ENCODE measurements around the gene SLC35F1.

- TF ChIP-seq RNF2 (IDR thresholded peaks at IDR 0.05; ENCODE audit: borderline replicate concordance, low read depth) (no peak), CTCF (IDR thresholded peaks at IDR 0.05) (no peak), RCOR1 (IDR thresholded peaks at IDR 0.05; ENCODE audit: low read depth, low read length) (no peak), MAX (IDR thresholded peaks at IDR 0.05) (no peak), POLR2AphosphoS2 (conservative IDR thresholded peaks at IDR 0.05; ENCODE audit: low read length) (no peak), MAZ (IDR thresholded peaks at IDR 0.05; ENCODE audit: borderline replicate concordance, low read depth, low read length) (no peak), ZC3H11A (IDR thresholded peaks at IDR 0.05) (no peak), NFE2L2 (conservative IDR thresholded peaks at IDR 0.05; ENCODE audit: low read length) (no peak), NR3C1 (IDR thresholded peaks at IDR 0.05) (no peak), POLR2A (IDR thresholded peaks at IDR 0.05; ENCODE audit: low read length) (no peak), CHD4 (IDR thresholded peaks at IDR 0.05; ENCODE audit: borderline replicate concordance) (no peak)
Measured at GRCh38 chr6:118215269-118215668, 308.2 kb downstream of the SLC35F1 start.
